Activated CD8-positive, alpha-beta memory T cell treated with anti-CD3 and anti-CD28 coated beads, Interleukin-2, amount 50 U/mL, for 48 hours (primary cell): ENCODE data around the gene CFAP92.
"Not testable (repeated sequence)": the region's sequence is repeated elsewhere in the genome, so short reads cannot be mapped to it uniquely, and the experiment has no call there.

Experiments
- DNase-seq: peaks from one replicate; pipeline ENCODE4 v3.0.0-alpha.2; 2020

The CFAP92 gene

DNA sequence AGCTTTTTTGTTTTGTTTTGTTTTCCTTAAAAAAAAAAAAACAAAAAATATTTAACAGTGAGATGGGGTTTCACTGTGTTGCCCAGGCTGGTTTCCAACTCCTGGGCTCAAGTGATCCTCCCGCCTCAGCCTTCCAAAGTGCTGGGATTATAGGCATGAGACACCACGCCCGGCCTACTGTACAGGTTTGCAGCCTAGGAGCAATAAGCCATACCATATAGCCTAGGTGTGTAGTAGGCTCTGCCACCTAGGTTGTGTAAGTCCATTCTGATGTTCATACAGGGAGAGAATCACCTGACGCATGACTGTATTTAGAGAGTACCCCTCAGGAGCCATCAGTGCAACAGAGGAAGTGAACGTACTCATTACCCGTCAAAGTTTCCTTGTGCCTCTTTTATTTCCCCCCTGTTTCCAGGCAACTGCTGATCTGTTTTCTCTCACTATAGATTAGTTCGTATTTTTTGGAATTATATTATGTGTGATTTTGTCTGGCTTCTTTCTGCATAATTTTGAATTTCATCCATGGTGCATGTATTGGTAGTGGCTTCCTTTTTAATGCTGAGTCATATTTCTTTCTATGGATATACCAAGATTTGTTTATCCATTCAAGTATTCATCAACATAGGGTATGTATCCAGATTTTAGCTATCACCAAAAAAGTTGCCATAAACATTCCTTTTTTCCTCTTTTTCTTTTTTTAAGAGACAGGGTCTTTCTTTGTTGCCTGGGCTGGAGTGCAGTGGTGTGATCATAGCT, 104.6 kb downstream of the CFAP92 start:
- no peak for DNase-seq

- no peak for DNase-seq
Observed at GRCh38 chr3:128884992-128885391, 108.9 kb downstream of the CFAP92 start.

DNA sequence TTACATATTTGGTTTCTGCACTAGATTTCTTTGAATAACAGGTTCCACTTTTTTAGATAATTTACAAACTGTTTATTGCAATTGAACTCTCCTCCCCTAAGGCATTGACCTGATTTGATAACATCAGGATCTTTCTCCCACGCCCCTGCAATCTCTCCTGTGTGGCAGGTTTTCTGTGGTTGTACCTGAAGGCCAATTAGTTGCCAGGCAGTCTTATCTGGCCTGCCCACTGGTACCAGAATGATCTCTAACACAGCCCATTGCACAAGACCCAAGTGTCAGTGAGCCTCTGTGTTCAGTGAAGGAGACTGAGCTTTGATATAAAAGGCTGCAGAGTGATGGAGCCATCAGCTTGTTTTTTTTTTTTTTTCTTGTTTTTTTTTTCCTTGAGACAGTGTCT, 111.2 kb downstream of the CFAP92 start:
- DNase-seq: no peak

GRCh38 chr3:128881576-128881975, 112.3 kb downstream of the CFAP92 start:
- no peak for DNase-seq

DNA sequence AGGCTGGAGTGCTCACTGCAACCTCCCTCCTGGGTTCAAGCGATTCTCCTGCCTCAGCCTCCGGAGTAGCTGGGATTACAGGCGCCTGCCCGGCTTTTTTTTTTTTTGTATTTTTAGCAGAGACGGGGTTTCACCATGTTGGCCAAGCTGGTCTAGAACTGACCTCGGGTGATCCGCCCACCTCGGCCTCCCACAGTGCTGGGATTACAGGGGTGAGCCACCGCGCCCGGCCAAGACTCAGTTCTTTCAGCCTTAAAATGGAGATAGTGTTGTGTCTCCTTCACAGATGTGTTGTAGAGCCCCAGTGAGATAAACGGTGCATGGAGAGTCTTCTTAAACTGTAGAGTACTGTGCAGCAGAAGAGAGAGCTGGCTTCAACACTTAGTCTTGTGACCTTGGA, 113.4 kb downstream of the CFAP92 start:
- not testable (repeated sequence) for DNase-seq

GRCh38 chr3:128879991-128880390, 113.9 kb downstream of the CFAP92 start:
- no peak for DNase-seq

DNA sequence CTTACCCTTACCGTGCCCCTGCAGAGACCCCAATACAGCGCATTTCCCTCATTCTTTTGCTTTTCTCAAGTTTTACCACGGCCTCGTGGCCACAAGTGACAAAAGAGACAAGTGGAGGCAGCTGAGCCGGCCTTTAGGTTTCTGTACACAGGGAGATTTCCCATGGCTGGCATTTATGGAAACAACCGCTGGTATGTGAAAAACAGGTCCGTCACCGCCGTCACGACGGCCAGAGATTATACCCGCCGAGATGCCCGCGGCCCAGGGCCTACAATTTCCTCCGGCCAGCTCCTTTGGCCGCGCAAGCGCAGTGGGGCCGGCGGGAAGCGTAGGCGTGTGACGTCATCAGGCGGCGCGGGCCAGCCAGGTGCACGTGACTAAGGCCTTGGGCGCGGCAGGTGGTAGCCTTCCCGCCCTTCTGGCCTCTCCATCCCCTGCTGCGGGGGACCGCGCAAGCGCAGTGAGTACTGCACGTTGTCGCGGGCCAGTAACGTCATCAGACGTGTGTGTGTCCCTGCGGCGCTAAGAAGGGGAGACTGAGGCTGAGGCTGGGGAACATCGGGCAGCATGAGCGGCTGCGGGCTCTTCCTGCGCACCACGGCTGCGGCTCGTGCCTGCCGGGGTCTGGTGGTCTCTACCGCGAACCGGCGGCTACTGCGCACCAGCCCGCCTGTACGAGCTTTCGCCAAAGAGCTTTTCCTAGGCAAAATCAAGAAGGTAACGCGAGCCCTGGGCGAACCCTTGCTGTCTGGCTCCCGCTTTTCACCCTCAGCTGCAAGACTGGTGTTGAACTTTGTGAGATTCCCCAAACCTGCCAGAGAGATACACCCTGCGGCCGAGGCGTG, 114.5 kb downstream of the CFAP92 start, which contains the start of gene ACAD9:
Gene ACAD9, plus strand, starts transcription at position 496 of the 845 bp plus-strand sequence. Its CDS starts 72 bp downstream, at position 568.
- peak; percentile 100 for DNase-seq

DNA sequence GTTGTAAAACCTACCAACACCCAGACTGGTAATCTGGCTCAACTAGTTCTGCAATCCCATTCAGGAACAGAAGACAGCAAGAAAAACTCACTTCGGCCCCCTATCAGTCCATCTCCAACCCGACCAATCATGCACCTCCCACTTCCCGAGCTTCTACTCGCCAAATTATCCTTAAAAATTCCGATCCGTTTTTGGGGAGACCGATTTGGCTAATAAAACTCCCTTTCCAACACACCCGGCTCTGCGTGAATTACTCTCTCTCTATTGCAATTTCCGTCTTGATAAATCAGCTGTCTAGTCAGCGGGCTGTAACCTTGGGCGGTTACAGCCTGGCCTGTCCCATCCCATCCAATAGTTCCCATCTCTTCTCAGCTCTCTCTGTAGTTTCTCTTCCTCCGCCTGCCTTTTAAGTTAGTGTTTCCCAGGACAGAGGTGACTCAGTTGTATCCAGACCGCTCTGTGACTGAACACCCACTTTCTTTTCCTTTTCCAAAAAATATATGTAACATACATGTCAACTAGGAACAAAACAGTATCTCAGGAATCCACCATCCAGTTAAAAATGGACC, 115.2 kb downstream of the CFAP92 start:
- DNase-seq: no peak

DNA sequence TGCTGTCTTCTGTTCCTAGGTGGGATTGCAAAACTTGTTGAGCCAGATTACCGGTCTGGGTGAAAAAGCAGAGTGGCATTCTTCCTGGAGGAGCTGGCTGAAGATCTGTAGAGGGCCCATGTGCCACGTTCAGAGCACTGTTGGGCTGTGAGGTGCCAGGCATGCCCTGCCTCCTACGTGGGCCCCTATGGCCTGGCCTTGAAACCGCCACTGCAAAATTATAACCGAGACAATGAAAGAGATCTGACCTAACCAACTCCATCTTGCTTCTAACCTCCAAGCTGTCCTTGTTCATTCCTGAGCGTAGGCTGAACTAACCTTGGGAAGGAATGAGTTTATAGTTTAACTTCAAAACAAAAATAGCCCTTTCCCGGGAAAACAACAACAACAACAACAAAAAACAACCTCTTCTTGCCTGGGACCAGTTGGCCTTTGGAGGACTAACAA, 115.8 kb downstream of the CFAP92 start:
- DNase-seq: no peak

DNA sequence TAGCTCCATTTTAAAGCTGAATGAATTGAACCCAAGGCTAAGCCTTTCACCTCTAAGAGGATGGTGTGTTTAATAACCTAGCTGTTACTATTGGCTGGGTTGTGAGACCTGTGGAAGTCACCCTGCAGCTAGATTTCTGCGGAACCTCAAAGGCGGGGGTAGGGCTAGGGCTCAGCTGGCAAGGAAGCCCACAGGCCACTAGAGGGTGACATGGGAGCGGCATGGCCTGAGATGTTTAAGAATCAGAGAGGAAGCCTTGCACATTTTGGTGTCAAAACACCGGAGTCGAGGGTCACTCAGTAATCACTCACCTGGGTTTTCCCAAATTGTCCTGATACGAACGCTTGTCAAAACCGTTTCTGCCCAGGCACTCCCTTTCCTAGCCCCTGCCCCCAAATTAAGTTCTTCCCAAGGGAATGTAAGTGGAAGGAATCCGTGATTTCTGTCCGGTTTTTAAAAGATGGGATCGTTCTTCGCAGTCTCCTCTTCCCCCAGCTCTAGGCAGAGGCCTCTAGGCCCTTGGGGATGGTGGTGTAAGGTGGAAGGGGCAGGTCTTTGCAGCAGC, 118.2 kb downstream of the CFAP92 start:
- DNase-seq: peak; percentile 73

DNA sequence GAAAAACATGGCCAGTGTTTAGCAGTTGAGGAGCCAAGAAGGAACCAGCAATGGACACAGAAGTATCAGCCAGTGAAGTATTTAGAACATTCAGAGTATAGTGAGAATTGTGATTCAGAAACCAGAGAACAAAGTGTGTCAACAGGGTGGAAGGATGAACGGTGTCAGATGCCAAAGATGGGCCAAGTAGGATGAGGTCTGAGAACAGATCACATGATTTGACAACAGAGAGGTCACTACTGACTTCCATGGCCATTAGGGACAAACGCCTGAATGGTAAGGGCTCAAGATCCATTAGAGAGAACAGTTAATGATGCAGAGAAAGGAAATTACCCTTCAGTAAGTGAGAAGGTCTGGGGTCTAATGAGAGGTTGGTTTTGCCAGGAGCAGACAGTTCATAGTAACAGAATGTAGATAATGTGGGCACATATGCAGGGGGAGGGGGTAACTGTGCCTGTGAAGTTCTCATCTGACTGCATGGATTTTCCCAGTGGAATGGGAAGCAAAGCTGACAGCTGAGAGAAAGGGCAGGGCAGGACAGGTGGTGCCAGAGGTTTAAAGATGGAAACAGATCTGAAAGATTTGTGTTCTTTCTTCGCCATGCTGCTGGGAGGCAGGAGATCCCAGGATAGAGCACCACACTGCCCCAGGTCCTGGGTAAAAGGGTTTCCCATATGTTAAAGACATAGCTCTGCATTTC, 119.2 kb downstream of the CFAP92 start:
- DNase-seq: no peak

- no peak for DNase-seq
Observed at GRCh38 chr3:128873244-128874022, 120.4 kb downstream of the CFAP92 start.

- DNase-seq: no peak
Observed at GRCh38 chr3:128872744-128873143, 121.1 kb downstream of the CFAP92 start.

DNA sequence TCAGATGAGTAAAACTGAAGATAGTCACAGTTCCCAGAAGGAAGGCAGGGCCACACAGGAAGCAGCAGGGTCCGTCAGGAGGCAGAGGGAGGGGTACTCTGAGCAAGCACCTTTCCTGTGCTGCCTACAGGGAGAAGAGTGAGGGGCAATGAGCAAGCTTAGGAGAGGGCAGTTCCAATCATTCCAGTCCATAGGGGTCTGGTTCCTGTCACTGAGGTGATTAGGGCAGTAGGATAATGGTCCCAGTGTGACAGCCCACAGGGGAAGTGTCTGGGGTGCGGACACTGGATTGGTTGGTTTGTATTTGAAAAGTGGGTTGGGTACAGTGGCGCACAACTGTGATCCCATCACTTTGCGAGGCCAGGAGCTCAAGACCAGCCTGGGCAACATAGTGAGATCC, 121.6 kb downstream of the CFAP92 start:
- DNase-seq: no peak

DNA sequence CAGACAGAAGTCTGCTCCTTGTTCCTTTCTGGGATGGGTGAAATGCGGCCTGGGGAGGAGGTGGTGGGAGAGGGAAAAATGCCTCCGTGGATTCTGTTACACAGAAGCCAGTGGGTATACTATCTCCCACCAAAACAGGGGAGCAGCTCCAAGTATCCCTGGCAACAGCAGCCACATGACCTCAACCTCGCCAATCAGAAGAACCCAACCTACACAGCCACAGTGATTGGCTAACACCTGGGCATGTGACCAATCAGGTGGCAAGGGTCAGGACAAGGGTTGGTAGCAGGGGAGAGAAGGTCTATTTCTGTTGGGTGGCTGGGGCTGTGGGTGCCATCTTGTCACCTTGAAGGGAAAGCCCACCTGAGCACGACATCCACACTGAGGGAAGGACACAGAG, 123.5 kb downstream of the CFAP92 start:
- no peak for DNase-seq

DNA sequence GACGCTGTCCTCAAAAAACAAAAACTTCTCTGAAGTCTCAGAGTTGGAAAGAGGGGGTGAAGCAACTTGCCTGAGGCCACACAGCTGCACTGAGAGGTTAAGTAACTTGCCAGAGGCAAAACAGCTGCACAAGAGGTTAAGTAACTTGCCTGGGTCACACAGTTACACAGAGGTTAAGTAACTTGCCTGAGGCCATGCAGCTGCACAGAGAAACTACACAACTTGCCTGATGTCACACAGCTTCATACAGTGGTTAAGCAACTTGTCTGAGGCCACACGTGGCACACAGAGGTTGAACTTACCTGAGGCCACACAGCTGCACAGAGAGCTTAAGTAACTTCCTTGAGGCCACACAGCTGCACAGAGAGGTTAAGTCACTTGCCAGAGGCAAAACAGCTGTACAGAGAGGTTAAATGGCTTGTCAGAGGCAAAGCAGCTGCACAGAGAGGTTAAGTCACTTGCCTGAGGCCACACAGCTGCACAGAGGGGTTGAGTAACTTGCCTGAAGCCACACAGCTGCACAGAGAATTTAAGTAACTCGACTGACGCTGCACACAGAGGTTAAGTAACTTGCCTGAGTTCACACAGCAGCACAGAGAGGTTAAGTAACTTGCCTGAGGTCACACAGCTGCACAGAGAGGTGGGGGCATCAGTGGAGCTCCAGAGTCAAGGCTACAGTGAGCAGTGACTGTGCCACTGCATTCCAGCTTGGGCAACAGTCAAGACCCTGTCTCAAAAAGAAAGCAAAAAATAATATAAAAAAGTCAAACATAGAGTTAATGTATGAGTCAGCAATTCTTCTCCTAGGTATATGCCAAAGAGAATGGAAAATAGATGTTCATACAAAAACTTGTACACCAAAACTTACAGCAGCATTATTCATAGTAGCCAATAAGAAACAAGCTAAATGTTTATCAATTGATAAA, 126.4 kb downstream of the CFAP92 start:
- no peak for DNase-seq

- DNase-seq: not testable (repeated sequence)
Observed at GRCh38 chr3:128864849-128865804, 128.7 kb downstream of the CFAP92 start.

DNA sequence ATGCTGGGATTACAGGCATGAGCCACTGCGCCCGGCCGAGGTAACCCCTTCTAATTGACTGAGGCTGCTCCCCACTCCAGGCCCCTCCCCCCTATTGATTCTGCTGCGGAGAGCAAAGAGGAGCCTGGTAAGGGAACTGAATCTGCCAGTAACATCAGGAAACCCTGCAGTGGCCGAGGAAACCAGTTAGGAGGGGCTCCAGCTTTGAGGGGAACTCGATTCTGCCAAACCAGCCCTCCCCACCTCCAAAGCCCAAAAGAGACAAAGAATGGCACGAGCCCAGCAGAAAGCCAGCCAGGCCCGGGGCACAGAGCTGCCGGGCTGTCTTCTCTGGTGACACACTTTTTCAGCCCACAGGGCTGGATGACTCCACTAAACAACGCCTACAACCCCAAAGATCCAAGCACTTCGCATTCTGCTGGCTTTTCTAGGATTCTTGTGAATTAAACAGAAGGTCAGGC, 129.5 kb downstream of the CFAP92 start:
- DNase-seq: no peak

DNA sequence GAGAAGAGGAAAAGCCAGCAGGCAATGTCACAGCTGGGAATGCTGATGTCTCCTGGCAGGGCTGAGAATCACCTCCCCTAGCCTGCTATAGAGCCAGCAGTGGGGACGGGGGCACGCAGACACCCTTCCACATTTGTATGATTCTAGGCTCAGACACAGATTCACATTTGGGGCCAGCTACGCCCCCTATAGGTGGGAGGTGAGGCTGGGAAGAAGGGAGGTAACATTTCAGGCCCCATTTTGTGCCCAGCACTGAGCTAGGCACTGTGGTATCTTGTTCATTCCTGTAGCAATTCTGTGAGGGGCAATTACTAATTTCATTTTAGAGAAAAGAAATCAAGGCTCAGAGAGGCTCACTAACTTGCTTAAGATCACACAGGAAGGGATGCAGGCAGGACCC, 130.3 kb downstream of the CFAP92 start:
- DNase-seq: no peak
